Testis (tissue), 3 donors: ENCODE data around the gene DLX2. TPM values are rescaled to one million over a fixed set of nuclear protein-coding genes. Genes with fewer than 3 reads are reported as not detected.

Experiments
- DNase-seq: peaks from one replicate; pipeline ENCODE4 v3.0.0-alpha.2; 2019
- H3K27ac ChIP-seq, 2 donors: fragments of 200-600 bp; sonication (generic); one replicate each; pipeline ENCODE4 v1.5.1; 2019
- H3K27me3 ChIP-seq: fragments of 200-600 bp; sonication (generic); one replicate; pipeline ENCODE4 v1.5.1; 2019
- H3K36me3 ChIP-seq: fragments of 200-600 bp; sonication (generic); one replicate; pipeline ENCODE4 v1.5.1; 2017; ENCODE audit warnings: low read depth; ENCODE audit errors: missing control alignments
- H3K4me1 ChIP-seq: fragments of 200-600 bp; sonication (generic); one replicate; pipeline ENCODE4 v1.5.1; 2019
- H3K4me3 ChIP-seq, 2 donors: fragments of 200-600 bp; sonication (generic); one replicate each; pipeline ENCODE4 v1.5.1; 2017 to 2019
- H3K9me3 ChIP-seq: fragments of 200-600 bp; sonication (generic); one replicate; pipeline ENCODE4 v1.5.1; 2017
- CTCF ChIP-seq, 3 experiments: fragments of 450-650 bp in 2 of 3; fragments of 200-600 bp in 1 of 3; sonication (generic) in 1 of 3; IDR thresholded peaks; one replicate each; pipeline ENCODE4 v1.5.1; 2016 to 2019; ENCODE audit warnings: antibody characterized with exemption in 3 of 3, mild to moderate bottlenecking in 2 of 3, moderate library complexity in 1 of 3
- POLR2A ChIP-seq: fragments of 450-650 bp; IDR thresholded peaks from one replicate; pipeline ENCODE4 v1.6.1; 2017; ENCODE audit warnings: antibody characterized with exemption, mild to moderate bottlenecking, moderate library complexity
- WGBS, 2 donors: methylation state at CpG; one replicate each; pipeline ENCODE4 v1.1.5; 2018; 5-methylcytosine and 5-hydroxymethylcytosine counted together
- intact Hi-C: fragments of 100-400 bp; cut with DNase I; formaldehyde crosslinking; loops from one replicate; pipeline ENCODE4 v1.15.1; 2023; ENCODE audit warnings: low total_unique reads
- polyA plus RNA-seq: library from polyadenylated mRNA; stranded (reverse); fragments of 350-450 nt; fragmentation: Illumina TruSeq; extraction: RNeasy Lipid Tissue Mini Kit (QIAGEN cat#74804); gene quantifications from one replicate; pipeline ENCODE4 v1.2.3, GENCODE V29; 2014; ENCODE audit warnings: low read depth, low replicate concordance; ENCODE audit not compliant: insufficient read depth
- total RNA-seq, 2 donors: library from RNA; depleted of rRNA; stranded (reverse); fragments of >200 nt; gene quantifications; one replicate each; pipeline ENCODE4 v1.2.3, GENCODE V29; 2016

DLX2 gene
- total and polyA plus RNA-seq, 3 donors from 2014 or later, result 0.29 to 1.1 (median 0.99) TPM

- WGBS, 2 donors, result 9 to 10% methylated on average over 31 of the region's 31 CpGs
- Histone ChIP-seq H3K9me3 (no peaks in the 10 kb centered on the region), H3K4me1 (peaks cover 8% of the 10 kb centered on the region), H3K4me3 (no peak overlapping the region), H3K27me3 (peaks cover 5% of the 10 kb centered on the region), H3K36me3 (no peaks in the 10 kb centered on the region), H3K27ac (no peak overlapping the region)
- intact Hi-C loops, result no loop called here
- DNase-seq, result no peak
- no peak for TF ChIP-seq POLR2A
- TF ChIP-seq CTCF (IDR thresholded peaks at IDR 0.05), result no peak
These were observed 15.4 kb downstream of the DLX2 start for GRCh38 chr2:172087207-172087779.

GRCh38 chr2:172086241-172087206, 16.2 kb downstream of the DLX2 start:
- Histone ChIP-seq H3K27ac (no peak overlapping the region), H3K9me3 (no peaks in the 10 kb centered on the region), H3K4me3 (no peak overlapping the region), H3K4me1 (peaks cover 8% of the 10 kb centered on the region), H3K36me3 (no peaks in the 10 kb centered on the region), H3K27me3 (peaks cover 5% of the 10 kb centered on the region)
- WGBS, 2 donors, result 7 to 11% methylated on average over 43 to 54 of the region's 54 CpGs
- no peak for DNase-seq
- intact Hi-C loops, result no loop called here
- TF ChIP-seq POLR2A, result no peak
- TF ChIP-seq CTCF (IDR thresholded peaks at IDR 0.05), result no peak

- intact Hi-C loops, result no loop called here
- 6 to 7% methylated on average over 31 to 34 of the region's 34 CpGs for WGBS, 2 donors
- Histone ChIP-seq H3K4me1 (peaks cover 8% of the 10 kb centered on the region), H3K27me3 (peaks cover 5% of the 10 kb centered on the region), H3K9me3 (no peaks in the 10 kb centered on the region), H3K27ac (no peak within 1 kb of the TSS), H3K36me3 (no peaks in the 10 kb centered on the region), H3K4me3 (peak within 1 kb of the TSS; percentile 35 to 47)
- TF ChIP-seq CTCF (IDR thresholded peaks at IDR 0.05) (no peak), POLR2A (no peak)
- no peak for DNase-seq
These were observed 17.1 kb downstream of the DLX2 start, which contains the start of gene DLX1 for GRCh38 chr2:172085460-172086159. Gene DLX1 (plus strand): TSS chr2:172085507. CDS start chr2:172085678, 171 bp downstream.

GRCh38 chr2:172084645-172085459, 17.8 kb downstream of the DLX2 start:
- intact Hi-C loops, result no loop called here
- 1 to 2% methylated on average over 18 to 68 of the region's 76 CpGs for WGBS, 2 donors
- no peak overlapping the region for H3K27ac ChIP-seq
- H3K4me1 ChIP-seq, result peaks cover 8% of the 10 kb centered on the region
- TF ChIP-seq CTCF (IDR thresholded peaks at IDR 0.05) (no peak), POLR2A (no peak)
- peaks cover 5% of the 10 kb centered on the region for H3K27me3 ChIP-seq
- H3K4me3 ChIP-seq, result peak overlapping the region; percentile 35 to 47
- no peaks in the 10 kb centered on the region for H3K36me3 ChIP-seq
- no peaks in the 10 kb centered on the region for H3K9me3 ChIP-seq
- DNase-seq, result peak; percentile 75
